ENCODE data around the gene WDR77. TPM values are rescaled to one million over a fixed set of nuclear protein-coding genes. Genes with fewer than 3 reads are reported as not detected.
A peak's percentile ranks its signal among the peaks of the same experiment; 100 is the strongest.

Gene WDR77
- total and polyA plus RNA-seq, 2 of the 13 experiments (the other 11 are each of a cell fraction or from before 2014, with no cell fraction given), result 90.6 to 108 TPM

GRCh38 chr1:111417755-111418154 lies 31.3 kb downstream of the WDR77 start (continued):
- TF ChIP-seq ZMYM2 (CRISPR knock-in tag; IDR thresholded peaks at IDR 0.05) (no peak), ZBTB33 (CRISPR knock-in tag; IDR thresholded peaks at IDR 0.05) (no peak), THAP7 (CRISPR knock-in tag; IDR thresholded peaks at IDR 0.05) (no peak), ZNF670 (CRISPR knock-in tag; IDR thresholded peaks at IDR 0.05; ENCODE audit: borderline replicate concordance) (no peak), TARDBP (CRISPR knock-in tag; IDR thresholded peaks at IDR 0.05) (peak; percentile 81; the same call in 1 of the 2 replicates), MIXL1 (CRISPR knock-in tag; IDR thresholded peaks at IDR 0.05) (no peak), NR2F6 (IDR thresholded peaks at IDR 0.05) (peak; percentile 46; the same call in 1 of the 2 replicates), NR2F6 (CRISPR knock-in tag; IDR thresholded peaks at IDR 0.05) (peak; percentile 40; the same call in 1 of the 2 replicates), PAXIP1 (CRISPR knock-in tag; conservative IDR thresholded peaks at IDR 0.05) (peak; percentile 90), HOMEZ (CRISPR knock-in tag; IDR thresholded peaks at IDR 0.05; ENCODE audit: low read depth) (peak; percentile 45; the same call in 1 of the 2 replicates), TRIM22 (IDR thresholded peaks at IDR 0.05) (no peak), CBFB (CRISPR knock-in tag; IDR thresholded peaks at IDR 0.05) (no peak), FOSL1 (CRISPR knock-in tag; IDR thresholded peaks at IDR 0.05; ENCODE audit: borderline replicate concordance) (no peak), ZBTB20 (CRISPR knock-in tag; IDR thresholded peaks at IDR 0.05; ENCODE audit: borderline replicate concordance, low read depth) (peak; percentile 89; the same call in 1 of the 2 replicates), TCF7 (IDR thresholded peaks at IDR 0.05; ENCODE audit: low read depth) (peak; percentile 33; the same call in 1 of the 2 replicates), ZSCAN20 (CRISPR knock-in tag; IDR thresholded peaks at IDR 0.05; ENCODE audit: borderline replicate concordance) (no peak), HCFC1 (IDR thresholded peaks at IDR 0.05; ENCODE audit: low read depth, low read length) (no peak), ZNF766 (CRISPR knock-in tag; IDR thresholded peaks at IDR 0.05; ENCODE audit: borderline replicate concordance) (no peak), DR1 (CRISPR knock-in tag; IDR thresholded peaks at IDR 0.05) (no peak), ZNF441 (CRISPR knock-in tag; IDR thresholded peaks at IDR 0.05; ENCODE audit: borderline replicate concordance) (no peak), MED1 (CRISPR knock-in tag; IDR thresholded peaks at IDR 0.05) (peak; percentile 66), ZNF569 (CRISPR knock-in tag; IDR thresholded peaks at IDR 0.05; ENCODE audit: borderline replicate concordance) (no peak), SRSF1 (optimal IDR thresholded peaks at IDR 0.05; ENCODE audit: low read depth, low read length) (no peak), ADNP (CRISPR knock-in tag; IDR thresholded peaks at IDR 0.05) (no peak)

All from HepG2 (cell line).